Uterus (tissue), 4 donors: ENCODE data around the gene DDOST. TPM values are rescaled to one million over a fixed set of nuclear protein-coding genes. Genes with fewer than 3 reads are reported as not detected.

ENCODE experiments used
- DNase-seq, 2 donors: peaks; one replicate each; pipeline ENCODE4 v3.0.0-alpha.2; 2019 to 2020
- H3K27ac ChIP-seq, 2 donors: fragments of 200-600 bp; sonication (generic); 1 replicate in 1 of 2; 2 replicates in 1 of 2; pipeline ENCODE4 v1.5.1; 2016 to 2018
- H3K27me3 ChIP-seq, 2 donors: fragments of 200-600 bp; sonication (generic); one replicate each; pipeline ENCODE4 v1.5.1; 2018 to 2019; ENCODE audit warnings: control low read depth in 1 of 2
- H3K36me3 ChIP-seq, 2 donors: fragments of 200-600 bp; sonication (generic); one replicate each; pipeline ENCODE4 v1.5.1; 2019; ENCODE audit warnings: control low read depth in 1 of 2
- H3K4me1 ChIP-seq, 2 donors: fragments of 200-600 bp; sonication (generic); one replicate each; pipeline ENCODE4 v1.5.1; 2018 to 2019; ENCODE audit warnings: control low read depth in 1 of 2
- H3K4me3 ChIP-seq, 2 donors: fragments of 200-600 bp; sonication (generic); 1 replicate in 1 of 2; 2 replicates in 1 of 2; pipeline ENCODE4 v1.5.1; 2018 to 2019; ENCODE audit warnings: mild to moderate bottlenecking in 1 of 2
- H3K9me3 ChIP-seq, 2 donors: fragments of 200-600 bp; sonication (generic); one replicate each; pipeline ENCODE4 v1.5.1; 2019; ENCODE audit warnings: control low read depth in 1 of 2
- POLR2A ChIP-seq, 2 donors: fragments of 450-650 bp; IDR thresholded peaks; one replicate each; pipeline ENCODE4 v1.6.1; 2016; ENCODE audit warnings: antibody characterized with exemption in 2 of 2, mild to moderate bottlenecking in 1 of 2, moderate library complexity in 1 of 2
- intact Hi-C: fragments of 100-400 bp; cut with DNase I; formaldehyde crosslinking; loops from one replicate; pipeline ENCODE4 v1.15.1; 2023; ENCODE audit warnings: low total_unique reads
- total RNA-seq, 4 donors: library from RNA; depleted of rRNA in 3 of 4; stranded (reverse); fragments of >200 nt in 3 of 4; gene quantifications; one replicate each; pipeline versions ENCODE4 v1.1.0 to v1.2.4, GENCODE V29; 2014 to 2023
- TF ChIP-seq, protein P1 (sequence below), 4 experiments: fragments of 200-600 bp in 2 of 4; fragments of 450-650 bp in 2 of 4; sonication (generic) in 2 of 4; IDR thresholded peaks; one replicate each; pipeline ENCODE4 v1.5.1; 2016 to 2019; ENCODE audit warnings: antibody characterized with exemption in 4 of 4, mild to moderate bottlenecking in 2 of 4, moderate library complexity in 1 of 4
- donor health status: DM: yes; HTN: yes; CAD: no.

DDOST gene
- total RNA-seq, 4 donors from 2014 or later = 101 to 236 (median 123) TPM

GRCh38 chr1:20616847-20617487 lies 44.2 kb downstream of the DDOST start:
- Histone ChIP-seq H3K27ac (peak overlapping the region; percentile 44 to 54), H3K36me3 (no peaks in the 10 kb centered on the region), H3K27me3 (no peaks in the 10 kb centered on the region), H3K9me3 (no peaks in the 10 kb centered on the region), H3K4me1 (no peaks in the 10 kb centered on the region), H3K4me3 (no peak overlapping the region)
- DNase-seq = no peak
- intact Hi-C loops = no loop called here
- TF ChIP-seq POLR2A (IDR thresholded peaks at IDR 0.05) = no peak
- TF ChIP-seq, protein P1, sequence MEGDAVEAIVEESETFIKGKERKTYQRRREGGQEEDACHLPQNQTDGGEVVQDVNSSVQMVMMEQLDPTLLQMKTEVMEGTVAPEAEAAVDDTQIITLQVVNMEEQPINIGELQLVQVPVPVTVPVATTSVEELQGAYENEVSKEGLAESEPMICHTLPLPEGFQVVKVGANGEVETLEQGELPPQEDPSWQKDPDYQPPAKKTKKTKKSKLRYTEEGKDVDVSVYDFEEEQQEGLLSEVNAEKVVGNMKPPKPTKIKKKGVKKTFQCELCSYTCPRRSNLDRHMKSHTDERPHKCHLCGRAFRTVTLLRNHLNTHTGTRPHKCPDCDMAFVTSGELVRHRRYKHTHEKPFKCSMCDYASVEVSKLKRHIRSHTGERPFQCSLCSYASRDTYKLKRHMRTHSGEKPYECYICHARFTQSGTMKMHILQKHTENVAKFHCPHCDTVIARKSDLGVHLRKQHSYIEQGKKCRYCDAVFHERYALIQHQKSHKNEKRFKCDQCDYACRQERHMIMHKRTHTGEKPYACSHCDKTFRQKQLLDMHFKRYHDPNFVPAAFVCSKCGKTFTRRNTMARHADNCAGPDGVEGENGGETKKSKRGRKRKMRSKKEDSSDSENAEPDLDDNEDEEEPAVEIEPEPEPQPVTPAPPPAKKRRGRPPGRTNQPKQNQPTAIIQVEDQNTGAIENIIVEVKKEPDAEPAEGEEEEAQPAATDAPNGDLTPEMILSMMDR (IDR thresholded peaks at IDR 0.05) = no peak

DNA sequence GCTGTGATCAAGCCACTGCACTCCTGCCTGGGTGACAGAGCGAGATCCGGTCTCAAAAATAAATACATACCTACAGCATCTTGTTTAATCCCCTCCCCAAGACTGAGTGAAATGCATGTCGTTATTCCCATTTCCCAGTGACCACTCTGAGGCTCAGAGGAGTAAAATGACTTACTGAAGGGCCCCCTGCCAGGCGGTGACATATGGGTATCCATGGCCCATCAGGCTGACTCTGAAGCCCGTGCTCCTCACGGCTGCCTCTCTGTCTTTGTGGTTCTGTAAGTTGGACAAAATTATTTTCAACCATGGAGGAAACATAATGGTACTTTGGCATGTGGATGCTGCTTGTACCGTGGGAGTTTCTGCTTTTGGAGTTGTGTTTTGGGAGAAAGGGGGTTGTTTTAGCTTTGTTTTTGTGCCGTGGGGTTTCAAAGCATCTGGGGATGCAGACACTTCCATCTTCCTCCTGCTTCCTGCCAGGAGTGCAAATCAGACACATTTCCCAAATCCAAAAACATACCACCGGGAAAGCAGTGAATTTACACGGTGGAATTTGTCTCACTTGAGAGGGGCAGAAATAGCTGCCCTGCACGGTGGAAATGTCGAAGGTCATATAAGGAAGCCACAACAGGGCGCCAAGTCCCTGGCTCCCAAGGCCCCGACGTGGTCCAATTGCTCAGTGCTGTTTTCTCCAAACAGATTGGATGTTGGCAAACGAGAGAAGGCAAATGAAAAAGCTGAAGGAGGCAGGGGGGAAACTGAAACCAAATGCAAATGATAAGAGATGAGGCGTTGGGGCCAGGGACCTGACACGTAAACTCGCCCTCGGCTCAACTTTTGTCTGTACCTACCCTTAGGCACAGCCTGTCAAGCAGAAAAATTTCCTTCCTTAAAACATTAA lies 45.0 kb downstream of the DDOST start:
- peak overlapping the region; percentile 44 to 54 for H3K27ac ChIP-seq
- TF ChIP-seq POLR2A (IDR thresholded peaks at IDR 0.05) = no peak
- TF ChIP-seq, protein P1 (IDR thresholded peaks at IDR 0.05) = no peak
- H3K36me3 ChIP-seq = no peaks in the 10 kb centered on the region
- H3K27me3 ChIP-seq = no peaks in the 10 kb centered on the region
- DNase-seq = peak in 1 of 2 donors; percentile 22
- H3K4me1 ChIP-seq = no peaks in the 10 kb centered on the region
- intact Hi-C loops = no loop called here
- H3K4me3 ChIP-seq = no peak overlapping the region
- no peaks in the 10 kb centered on the region for H3K9me3 ChIP-seq

- Histone ChIP-seq H3K27ac (peak overlapping the region in 1 of 2 donors; percentile 24), H3K4me3 (no peak overlapping the region), H3K4me1 (no peaks in the 10 kb centered on the region), H3K27me3 (no peaks in the 10 kb centered on the region), H3K36me3 (no peaks in the 10 kb centered on the region), H3K9me3 (no peaks in the 10 kb centered on the region)
- no peak for TF ChIP-seq POLR2A (IDR thresholded peaks at IDR 0.05)
- TF ChIP-seq, protein P1 (IDR thresholded peaks at IDR 0.05) = no peak
- DNase-seq = no peak
- intact Hi-C loops = no loop called here
Observed at GRCh38 chr1:20614131-20614579, 47.0 kb downstream of the DDOST start.

- no peak overlapping the region for H3K4me3 ChIP-seq
- H3K9me3 ChIP-seq = no peaks in the 10 kb centered on the region
- H3K36me3 ChIP-seq = no peaks in the 10 kb centered on the region
- intact Hi-C loops = no loop called here
- no peak for TF ChIP-seq POLR2A (IDR thresholded peaks at IDR 0.05)
- TF ChIP-seq, protein P1 (IDR thresholded peaks at IDR 0.05) = no peak
- no peaks in the 10 kb centered on the region for H3K4me1 ChIP-seq
- no peak for DNase-seq
- H3K27ac ChIP-seq = no peak overlapping the region
- no peaks in the 10 kb centered on the region for H3K27me3 ChIP-seq
Observed at GRCh38 chr1:20612221-20612746, 48.9 kb downstream of the DDOST start.

- Histone ChIP-seq H3K27me3 (no peaks in the 10 kb centered on the region), H3K4me3 (no peak overlapping the region), H3K27ac (no peak overlapping the region), H3K4me1 (no peaks in the 10 kb centered on the region), H3K36me3 (no peaks in the 10 kb centered on the region), H3K9me3 (no peaks in the 10 kb centered on the region)
- intact Hi-C loops = no loop called here
- TF ChIP-seq, protein P1 (IDR thresholded peaks at IDR 0.05) = no peak
- no peak for TF ChIP-seq POLR2A (IDR thresholded peaks at IDR 0.05)
- DNase-seq = no peak
Observed at GRCh38 chr1:20611652-20612051, 49.5 kb downstream of the DDOST start.
